OCI-LY1 (cell line): ENCODE results near the gene PRPF6.

ENCODE experiments used
- H2AFZ ChIP-seq: fragments of 200-600 bp; sonication (generic), shearing (Covaris generic); 2 replicates; pipeline ENCODE4 v1.6.0; 2014; ENCODE audit warnings: antibody characterized with exemption, mild to moderate bottlenecking, low read length
- H3F3A ChIP-seq: fragments of 200-600 bp; sonication (generic), shearing (Covaris generic); 2 replicates; pipeline ENCODE4 v1.6.0; 2014; ENCODE audit warnings: mild to moderate bottlenecking, antibody characterized with exemption, low read length, moderate library complexity; ENCODE audit not compliant: insufficient read depth
- H3K27ac ChIP-seq: fragments of 200-600 bp; sonication (generic); 2 replicates; pipeline ENCODE4 v1.5.1; 2014; ENCODE audit warnings: low read length, mixed run types, mild to moderate bottlenecking, low read depth; ENCODE audit not compliant: poor library complexity, severe bottlenecking
- H3K27me3 ChIP-seq: fragments of 200-600 bp; sonication (generic); 2 replicates; pipeline ENCODE4 v1.6.0; 2014; ENCODE audit warnings: antibody characterized with exemption, mild to moderate bottlenecking, low read length, moderate library complexity; ENCODE audit not compliant: insufficient read depth
- H3K36me3 ChIP-seq: fragments of 200-600 bp; sonication (generic); 2 replicates; pipeline ENCODE4 v1.6.1; 2014; ENCODE audit warnings: mild to moderate bottlenecking, antibody characterized with exemption, low read length, moderate library complexity, mixed read lengths; ENCODE audit not compliant: insufficient read depth
- H3K4me1 ChIP-seq: fragments of 200-600 bp; sonication (generic); 2 replicates; pipeline ENCODE4 v1.5.1; 2014; ENCODE audit warnings: mild to moderate bottlenecking, low read length, moderate library complexity; ENCODE audit not compliant: insufficient read depth, severe bottlenecking
- H3K4me2 ChIP-seq: fragments of 200-600 bp; sonication (generic), shearing (Covaris generic); 2 replicates; pipeline ENCODE4 v1.6.1; 2014; ENCODE audit warnings: low read length
- H3K4me3 ChIP-seq: fragments of 200-600 bp; sonication (generic); 2 replicates; pipeline ENCODE4 v1.5.1; 2014; ENCODE audit warnings: low read length, low read depth, mild to moderate bottlenecking, mixed read lengths; ENCODE audit not compliant: poor library complexity, severe bottlenecking
- H3K79me2 ChIP-seq: fragments of 200-600 bp; shearing (Covaris generic); 2 replicates; pipeline ENCODE4 v1.6.1; 2016; ENCODE audit warnings: mixed run types, low read length, mixed read lengths; ENCODE audit not compliant: insufficient read depth
- H3K9ac ChIP-seq: fragments of 200-600 bp; sonication (generic), shearing (Covaris generic); 2 replicates; pipeline ENCODE4 v1.6.1; 2014; ENCODE audit warnings: mild to moderate bottlenecking, low read length, mixed read lengths
- H3K9me2 ChIP-seq: fragments of 200-600 bp; sonication (generic), shearing (Covaris generic); 2 replicates; pipeline ENCODE4 v1.6.1; 2014; ENCODE audit warnings: low read depth, mild to moderate bottlenecking, low read length, mixed read lengths
- H3K9me3 ChIP-seq: fragments of 200-600 bp; shearing (Covaris generic); 2 replicates; pipeline ENCODE4 v1.6.1; 2014; ENCODE audit warnings: low read length, mixed read lengths
- H4K20me1 ChIP-seq: fragments of 200-600 bp; sonication (generic), shearing (Covaris generic); 2 replicates; pipeline ENCODE4 v1.6.0; 2016; ENCODE audit warnings: mild to moderate bottlenecking, low read length; ENCODE audit not compliant: insufficient read depth
- CTCF ChIP-seq: fragments of 200-600 bp; sonication (generic), shearing (Covaris generic); IDR thresholded peaks from 2 replicates; pipeline ENCODE4 v1.5.1; 2017; ENCODE audit warnings: mild to moderate bottlenecking, antibody characterized with exemption, low read length, moderate library complexity, mixed read lengths
- EZH2 ChIP-seq: fragments of 200-600 bp; sonication (generic), shearing (Covaris generic); IDR thresholded peaks from 2 replicates; pipeline ENCODE4 v1.8.0; 2017; ENCODE audit warnings: borderline replicate concordance, mixed run types, mild to moderate bottlenecking, antibody characterized with exemption, low read length, moderate library complexity, mixed read lengths

PRPF6 gene

GRCh38 chr20:63945031-63945658 is 35.8 kb upstream of the PRPF6 start:
- peaks cover 36% of the 10 kb centered on the region for H3K36me3 ChIP-seq
- peaks cover 31% of the 10 kb centered on the region for H3K4me1 ChIP-seq

DNA sequence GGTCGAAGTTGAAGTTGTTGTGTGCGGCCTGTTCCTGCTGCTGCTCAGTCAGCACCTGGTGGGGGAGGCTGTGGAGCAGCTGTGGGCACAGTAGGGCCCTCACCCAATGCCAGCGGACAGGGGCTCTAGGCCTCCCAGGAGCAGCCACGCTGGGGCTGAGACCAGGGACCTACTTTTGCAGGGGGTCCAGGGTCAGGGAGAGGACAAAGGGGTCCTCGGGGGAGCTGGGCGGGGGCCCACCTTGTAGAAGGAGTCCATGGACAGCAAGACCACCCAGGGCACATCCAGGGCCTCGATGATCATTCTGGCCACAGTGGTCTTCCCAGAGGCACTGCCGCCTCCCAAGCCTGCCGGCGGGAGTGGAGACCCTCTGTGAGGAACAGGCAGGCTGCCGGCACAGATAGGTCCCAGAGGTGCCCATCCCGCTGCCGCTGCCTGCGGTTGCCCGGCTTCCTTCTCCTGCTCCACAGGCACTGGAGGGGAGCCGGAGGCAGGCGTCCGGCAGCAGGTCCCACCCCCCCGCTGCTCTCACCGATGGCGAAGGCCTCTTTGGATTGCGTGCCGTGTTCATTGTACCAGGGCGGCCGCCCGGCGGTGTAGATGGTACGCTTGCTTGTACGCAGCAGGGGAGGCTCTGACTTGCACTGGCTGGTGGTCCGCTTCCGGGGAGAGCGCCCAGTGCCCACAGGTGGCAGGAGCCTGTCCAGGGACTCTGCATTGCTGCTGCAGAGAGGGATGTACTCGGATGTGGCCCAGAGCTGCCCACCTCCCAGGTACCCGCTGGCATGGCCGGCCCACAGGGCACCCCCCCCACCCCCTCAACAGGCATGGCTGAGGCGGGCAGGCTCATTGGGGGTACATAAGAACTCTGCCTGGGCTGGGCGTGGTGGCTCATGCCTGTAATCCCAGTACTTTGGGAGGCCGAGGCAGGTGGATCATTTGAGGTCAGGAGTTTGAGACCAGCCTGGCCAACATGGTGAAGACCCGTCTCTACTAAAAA is 34.7 kb upstream of the PRPF6 start:
- Histone ChIP-seq H3K9ac (no peak overlapping the region), H3K36me3 (peaks cover 29% of the 10 kb centered on the region), H3K79me2 (no peaks in the 10 kb centered on the region), H3K4me3 (no peak overlapping the region), H4K20me1 (no peaks in the 10 kb centered on the region), H3K9me3 (no peaks in the 10 kb centered on the region), H3K4me2 (no peak overlapping the region), H3F3A (no peaks in the 10 kb centered on the region), H2AFZ (no peak overlapping the region), H3K27me3 (no peaks in the 10 kb centered on the region), H3K27ac (no peak overlapping the region), H3K4me1 (peaks cover 37% of the 10 kb centered on the region), H3K9me2 (no peaks in the 10 kb centered on the region)
- TF ChIP-seq EZH2 = no peak
- TF ChIP-seq CTCF = no peak

More at GRCh38 chr20:63945031-63945658, 35.8 kb upstream of the PRPF6 start:
- Histone ChIP-seq H3K9me3 (no peaks in the 10 kb centered on the region), H3K27ac (no peak overlapping the region), H4K20me1 (no peaks in the 10 kb centered on the region), H3F3A (no peaks in the 10 kb centered on the region), H3K4me3 (no peak overlapping the region), H3K4me2 (no peak overlapping the region), H3K79me2 (no peaks in the 10 kb centered on the region), H3K9me2 (no peaks in the 10 kb centered on the region), H2AFZ (no peak overlapping the region), H3K27me3 (no peaks in the 10 kb centered on the region), H3K9ac (no peak overlapping the region)
- no peak for TF ChIP-seq EZH2
- TF ChIP-seq CTCF = no peak

DNA sequence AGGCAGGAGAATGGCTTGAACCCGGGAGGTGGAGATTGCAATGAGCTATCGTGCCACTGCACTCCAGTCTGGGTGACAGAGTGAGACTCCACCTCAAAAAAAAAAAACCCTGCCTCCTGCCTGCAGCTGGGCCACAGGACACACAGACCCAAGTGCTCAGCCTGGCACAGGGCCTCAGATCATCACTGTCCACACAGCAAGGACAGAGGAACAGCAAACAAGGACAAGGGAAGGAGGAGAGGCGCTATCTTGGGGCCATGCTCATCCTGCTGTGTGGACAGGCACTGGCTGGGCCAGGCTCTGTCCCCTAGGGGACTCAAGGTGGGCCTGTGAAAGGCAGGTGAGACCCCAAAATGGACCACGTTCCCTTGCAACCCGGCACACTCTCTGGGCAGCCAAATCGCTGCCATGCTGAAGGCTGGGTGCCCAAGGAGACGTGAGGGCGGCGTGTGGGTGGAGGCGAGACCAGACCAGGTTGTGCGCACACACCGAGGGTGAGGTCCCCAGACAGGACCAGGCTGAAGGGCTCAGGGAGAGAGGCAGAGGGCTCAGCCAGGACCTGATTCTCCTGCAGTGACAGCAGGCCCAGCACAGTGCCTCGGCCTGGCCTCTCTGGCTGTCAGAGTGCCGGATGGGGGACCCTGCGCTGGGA is 33.8 kb upstream of the PRPF6 start:
- H3K4me2 ChIP-seq = no peak overlapping the region
- H3K27me3 ChIP-seq = no peaks in the 10 kb centered on the region
- H3K4me3 ChIP-seq = no peak overlapping the region
- H3K9ac ChIP-seq = no peak overlapping the region
- no peaks in the 10 kb centered on the region for H3K79me2 ChIP-seq
- peaks cover 40% of the 10 kb centered on the region for H3K4me1 ChIP-seq
- H4K20me1 ChIP-seq = no peaks in the 10 kb centered on the region
- no peaks in the 10 kb centered on the region for H3F3A ChIP-seq
- no peak overlapping the region for H2AFZ ChIP-seq
- peaks cover 29% of the 10 kb centered on the region for H3K36me3 ChIP-seq
- TF ChIP-seq CTCF (no peak), EZH2 (no peak)
- no peaks in the 10 kb centered on the region for H3K9me2 ChIP-seq
- no peak overlapping the region for H3K27ac ChIP-seq
- no peaks in the 10 kb centered on the region for H3K9me3 ChIP-seq
